Panc1 (cell line): ENCODE data around the gene S1PR5. TPM values are rescaled to one million over a fixed set of nuclear protein-coding genes. Genes with fewer than 3 reads are reported as not detected.

Experiments used
- ATAC-seq: fragments of 200-7000 bp; cut with Tn5 transposase; 2 replicates; pipeline ENCODE4 v1.9.1; 2020; ENCODE audit warnings: mild to moderate bottlenecking, moderate library complexity
- BruUV-seq: library from RNA; stranded (reverse); fragments of 400-500 nt; replicated peaks from 2 replicates; lab custom pipeline; 2021; lab: Mats Ljungman, UMichigan
- CTCF ChIA-PET: fragments of 300-600 bp; sonication (Branson Sonifier 250); formaldehyde crosslinking; loops from one replicate; lab custom pipeline; 2022; ENCODE audit warnings: antibody characterized with exemption; lab: Charles Lee
- POLR2A ChIA-PET: fragments of 300-600 bp; sonication (Branson Sonifier 250); formaldehyde crosslinking; loops from one replicate; lab custom pipeline; 2022; ENCODE audit warnings: antibody characterized with exemption; lab: Charles Lee
- DNase-seq: peaks from one replicate; pipeline ENCODE4 v3.0.0-alpha.2; 2010; ENCODE audit warnings: low read depth, low spot score
- H3K27ac ChIP-seq: 2 replicates; pipeline ENCODE4 v1.5.1; 2011; ENCODE audit warnings: mild to moderate bottlenecking, low read length, inconsistent platforms
- H3K27me3 ChIP-seq: fragments of 200-500 bp; sonication (Bioruptor generic); 2 replicates; pipeline ENCODE4 v1.6.0; 2014; ENCODE audit warnings: low read length, inconsistent platforms; ENCODE audit not compliant: control insufficient read depth, insufficient read depth
- H3K36me3 ChIP-seq: fragments of 200-500 bp; sonication (Bioruptor generic); 2 replicates; pipeline ENCODE4 v1.5.1; 2014; ENCODE audit warnings: inconsistent platforms, mild to moderate bottlenecking, low read length, moderate library complexity; ENCODE audit not compliant: control insufficient read depth, insufficient read depth
- H3K4me1 ChIP-seq: 2 replicates; pipeline ENCODE4 v1.5.1; 2011; ENCODE audit warnings: inconsistent platforms, mild to moderate bottlenecking, low read length, moderate library complexity; ENCODE audit not compliant: control insufficient read depth, insufficient read depth
- H3K4me3 ChIP-seq, 2 experiments: 2 replicates each; pipeline ENCODE4 v1.5.1; 2011 to 2012; ENCODE audit warnings: low read depth in 2 of 2, low read length in 2 of 2, mild to moderate bottlenecking in 2 of 2, inconsistent platforms in 1 of 2, moderate library complexity in 1 of 2
- H3K9me3 ChIP-seq: fragments of 200-500 bp; sonication (Bioruptor generic); 2 replicates; pipeline ENCODE4 v1.5.1; 2014; ENCODE audit warnings: low read depth, mild to moderate bottlenecking, inconsistent platforms, low read length, moderate library complexity; ENCODE audit not compliant: control insufficient read depth, insufficient read depth
- POLR2AphosphoS5 ChIP-seq: IDR thresholded peaks from 2 replicates; pipeline ENCODE4 v1.6.1; 2012; ENCODE audit warnings: mild to moderate bottlenecking, low read depth, low read length, moderate library complexity
- SIN3A ChIP-seq: IDR thresholded peaks from 2 replicates; pipeline ENCODE4 v1.6.1; 2012; ENCODE audit warnings: low read depth, mild to moderate bottlenecking, low read length, moderate library complexity, borderline replicate concordance; ENCODE audit not compliant: insufficient read depth
- TCF7L2 ChIP-seq: IDR thresholded peaks from 2 replicates; pipeline ENCODE4 v1.6.1; 2011; ENCODE audit warnings: mild to moderate bottlenecking, low read depth, low read length, inconsistent platforms
- in situ Hi-C: cut with HindIII; loops from 2 replicates; pipeline ENCODE4 v1.10.0; 2016; ENCODE audit warnings: low sequenced_read_pairs, low pct_unique_long_range_greater_than_20kb
- intact Hi-C: fragments of 100-400 bp; cut with micrococcal nuclease; formaldehyde crosslinking; loops from one replicate; pipeline ENCODE4 v1.10.0; 2022; ENCODE audit not compliant: unreplicated experiment
- total RNA-seq: library from RNA; stranded (reverse); gene quantifications from one replicate; pipeline ENCODE4 v1.2.1, GENCODE V29; 2021; ENCODE audit not compliant: unreplicated experiment
- TF ChIP-seq, protein P1 (sequence below), 2 experiments: IDR thresholded peaks; 2 replicates each; pipeline ENCODE4 v1.6.1; 2011 to 2012; ENCODE audit warnings: low read depth in 2 of 2, control low read depth in 1 of 2, low read length in 1 of 2, mild to moderate bottlenecking in 1 of 2, moderate library complexity in 1 of 2; ENCODE audit not compliant: insufficient read depth in 1 of 2
- TF ChIP-seq, protein P2 (sequence below): fragments of 450-650 bp; IDR thresholded peaks from 2 replicates; pipeline ENCODE4 v1.5.1; 2017; ENCODE audit warnings: mild to moderate bottlenecking

Gene S1PR5
- total RNA-seq, 1 experiment from 2014 or later, result 3.4 TPM

DNA sequence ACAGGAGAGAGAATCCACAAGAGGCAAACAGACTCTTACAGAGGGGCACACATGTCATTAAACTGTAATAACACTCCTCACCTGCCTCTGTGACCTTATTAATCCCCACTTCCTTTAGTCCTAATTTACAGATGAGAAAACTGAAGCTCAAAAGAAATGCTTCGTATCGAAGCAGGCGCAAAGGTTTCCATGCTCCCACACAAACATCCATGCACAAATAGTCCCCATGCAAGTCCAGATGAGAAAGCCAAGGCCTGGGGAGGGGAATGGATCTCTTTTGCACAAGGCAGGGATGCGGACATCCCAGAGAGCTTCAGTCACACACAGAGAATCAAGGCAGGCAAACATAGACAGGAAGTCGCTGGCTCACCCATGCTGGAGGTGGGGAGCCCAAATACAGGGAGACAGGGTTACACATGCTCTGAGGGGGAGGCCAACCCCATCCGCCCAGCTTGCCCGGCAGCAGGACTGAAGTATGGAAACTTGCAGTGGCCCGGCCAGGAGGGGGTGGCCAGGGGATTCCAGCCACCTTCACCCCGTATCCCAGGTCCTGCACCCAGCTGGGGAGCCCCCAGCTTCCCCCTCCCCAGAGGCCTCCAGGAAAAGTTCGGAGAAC lies 468 bp downstream of the S1PR5 start:
- peak overlapping the region; percentile 59 for H3K27ac ChIP-seq
- ATAC-seq (peak; percentile 49), DNase-seq (no peak)
- no peaks in the 10 kb centered on the region for H3K27me3 ChIP-seq
- CTCF ChIA-PET, result interaction anchor here (0.6 to 0.7 kb wide), 2 partner anchors 24 to 51 kb away, joined by 4 read pairs; no protein-coding TSS in a partner anchor
- BruUV-seq, result no TSS peak
- H3K9me3 ChIP-seq, result no peaks in the 10 kb centered on the region
- intact Hi-C loops, result no loop called here
- TF ChIP-seq, protein P1, sequence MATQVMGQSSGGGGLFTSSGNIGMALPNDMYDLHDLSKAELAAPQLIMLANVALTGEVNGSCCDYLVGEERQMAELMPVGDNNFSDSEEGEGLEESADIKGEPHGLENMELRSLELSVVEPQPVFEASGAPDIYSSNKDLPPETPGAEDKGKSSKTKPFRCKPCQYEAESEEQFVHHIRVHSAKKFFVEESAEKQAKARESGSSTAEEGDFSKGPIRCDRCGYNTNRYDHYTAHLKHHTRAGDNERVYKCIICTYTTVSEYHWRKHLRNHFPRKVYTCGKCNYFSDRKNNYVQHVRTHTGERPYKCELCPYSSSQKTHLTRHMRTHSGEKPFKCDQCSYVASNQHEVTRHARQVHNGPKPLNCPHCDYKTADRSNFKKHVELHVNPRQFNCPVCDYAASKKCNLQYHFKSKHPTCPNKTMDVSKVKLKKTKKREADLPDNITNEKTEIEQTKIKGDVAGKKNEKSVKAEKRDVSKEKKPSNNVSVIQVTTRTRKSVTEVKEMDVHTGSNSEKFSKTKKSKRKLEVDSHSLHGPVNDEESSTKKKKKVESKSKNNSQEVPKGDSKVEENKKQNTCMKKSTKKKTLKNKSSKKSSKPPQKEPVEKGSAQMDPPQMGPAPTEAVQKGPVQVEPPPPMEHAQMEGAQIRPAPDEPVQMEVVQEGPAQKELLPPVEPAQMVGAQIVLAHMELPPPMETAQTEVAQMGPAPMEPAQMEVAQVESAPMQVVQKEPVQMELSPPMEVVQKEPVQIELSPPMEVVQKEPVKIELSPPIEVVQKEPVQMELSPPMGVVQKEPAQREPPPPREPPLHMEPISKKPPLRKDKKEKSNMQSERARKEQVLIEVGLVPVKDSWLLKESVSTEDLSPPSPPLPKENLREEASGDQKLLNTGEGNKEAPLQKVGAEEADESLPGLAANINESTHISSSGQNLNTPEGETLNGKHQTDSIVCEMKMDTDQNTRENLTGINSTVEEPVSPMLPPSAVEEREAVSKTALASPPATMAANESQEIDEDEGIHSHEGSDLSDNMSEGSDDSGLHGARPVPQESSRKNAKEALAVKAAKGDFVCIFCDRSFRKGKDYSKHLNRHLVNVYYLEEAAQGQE (IDR thresholded peaks at IDR 0.05; ENCODE audit: insufficient read depth in 1 of 2, low read depth in 2 of 2, low read length in 1 of 2), result no peak
- TF ChIP-seq POLR2AphosphoS5 (no peak), SIN3A (no peak), TCF7L2 (no peak)
- TF ChIP-seq, protein P2, sequence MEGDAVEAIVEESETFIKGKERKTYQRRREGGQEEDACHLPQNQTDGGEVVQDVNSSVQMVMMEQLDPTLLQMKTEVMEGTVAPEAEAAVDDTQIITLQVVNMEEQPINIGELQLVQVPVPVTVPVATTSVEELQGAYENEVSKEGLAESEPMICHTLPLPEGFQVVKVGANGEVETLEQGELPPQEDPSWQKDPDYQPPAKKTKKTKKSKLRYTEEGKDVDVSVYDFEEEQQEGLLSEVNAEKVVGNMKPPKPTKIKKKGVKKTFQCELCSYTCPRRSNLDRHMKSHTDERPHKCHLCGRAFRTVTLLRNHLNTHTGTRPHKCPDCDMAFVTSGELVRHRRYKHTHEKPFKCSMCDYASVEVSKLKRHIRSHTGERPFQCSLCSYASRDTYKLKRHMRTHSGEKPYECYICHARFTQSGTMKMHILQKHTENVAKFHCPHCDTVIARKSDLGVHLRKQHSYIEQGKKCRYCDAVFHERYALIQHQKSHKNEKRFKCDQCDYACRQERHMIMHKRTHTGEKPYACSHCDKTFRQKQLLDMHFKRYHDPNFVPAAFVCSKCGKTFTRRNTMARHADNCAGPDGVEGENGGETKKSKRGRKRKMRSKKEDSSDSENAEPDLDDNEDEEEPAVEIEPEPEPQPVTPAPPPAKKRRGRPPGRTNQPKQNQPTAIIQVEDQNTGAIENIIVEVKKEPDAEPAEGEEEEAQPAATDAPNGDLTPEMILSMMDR, result no peak
- in situ Hi-C loops, result no loop called here
- POLR2A ChIA-PET, result no interaction called here
- H3K4me3 ChIP-seq, result peak overlapping the region; percentile 59 to 76
- H3K36me3 ChIP-seq, result no peaks in the 10 kb centered on the region; the same call in 1 of the 2 replicates
- H3K4me1 ChIP-seq, result peaks cover 13% of the 10 kb centered on the region

DNA sequence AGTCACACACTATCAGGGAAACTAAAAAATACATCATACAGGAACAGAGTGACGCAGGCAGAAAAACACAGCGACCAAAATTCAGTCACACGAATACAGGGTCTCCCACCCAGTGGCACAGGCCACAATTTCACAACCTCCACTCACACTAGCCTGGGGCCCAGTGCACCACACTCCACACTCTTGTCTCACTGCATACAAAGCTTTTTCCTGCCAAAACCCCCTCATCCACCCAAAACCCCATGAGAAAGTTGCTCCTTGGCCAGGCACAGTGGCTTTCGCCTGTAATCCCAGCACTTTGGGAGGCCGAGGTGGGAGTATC lies 1.2 kb downstream of the S1PR5 start:
- BruUV-seq, result no TSS peak
- POLR2A ChIA-PET, result no interaction called here
- ATAC-seq (no peak), DNase-seq (no peak)
- no peak for TF ChIP-seq SIN3A
- TF ChIP-seq, protein P2, result no peak
- TF ChIP-seq TCF7L2, result no peak
- TF ChIP-seq, protein P1 (IDR thresholded peaks at IDR 0.05; ENCODE audit: insufficient read depth in 1 of 2, low read depth in 2 of 2, low read length in 1 of 2), result no peak
- TF ChIP-seq POLR2AphosphoS5, result no peak
- H3K4me1 ChIP-seq, result peaks cover 13% of the 10 kb centered on the region
- H3K27me3 ChIP-seq, result no peaks in the 10 kb centered on the region
- CTCF ChIA-PET, result no interaction called here
- H3K4me3 ChIP-seq, result no peak overlapping the region
- H3K9me3 ChIP-seq, result no peaks in the 10 kb centered on the region
- no peak overlapping the region for H3K27ac ChIP-seq
- H3K36me3 ChIP-seq, result no peaks in the 10 kb centered on the region; the same call in 1 of the 2 replicates
- intact Hi-C loops, result no loop called here
- in situ Hi-C loops, result no loop called here
